Heart left ventricle (tissue), 13 donors: ENCODE results near the gene MYL7.

Experiments used
- POLR2A ChIP-seq, 2 donors: fragments of 450-650 bp; IDR thresholded peaks; one replicate each; pipeline ENCODE4 v1.6.1; 2017; ENCODE audit warnings: antibody characterized with exemption in 2 of 2, mild to moderate bottlenecking in 2 of 2, moderate library complexity in 2 of 2
- TF ChIP-seq, protein P1 (sequence below), 12 donors: fragments of 200-600 bp; sonication (generic) in 4 of 12; IDR thresholded peaks; one replicate each; pipeline versions ENCODE4 v1.5.0 to v1.8.0; 2018 to 2022; ENCODE audit warnings: antibody characterized with exemption in 12 of 12, mild to moderate bottlenecking in 5 of 12
- donor health status: ischemic (EF 13 %, LVEDD 7.1; RV severe dilation, severe dysfunction).
- donor health status: DM: no; HTN: yes; CAD: no.
- donor health status: DM: no; HTN: no; CAD: no.
- donor health status: ischemic (EF 25% LVEDD 6.9; RV normal size, moderate dysfunction).
- donor health status: ischemic (EF 25% LVEDD 5.7; RV mildly dilated, moderate dysfunction).
- donor health status: ischemic (EF 35%, LVEDD 5.7; RV mildly dilated, moderate dysfunction).
- donor health status: nonischemic (EF 11% LVEDD 7.7; RV severe dilation, severe dysfunction).
- donor health status: DM: yes; HTN: yes; CAD: no.
- donor health status: PGD.
- donor health status: ischemic (EF 29% LVEDD 5.4; RV normal size, mild dysfunction).
- donor health status: nonischemic (EF 23%, LVEDD 6.1; RV moderate dilation, normal function).

DNA sequence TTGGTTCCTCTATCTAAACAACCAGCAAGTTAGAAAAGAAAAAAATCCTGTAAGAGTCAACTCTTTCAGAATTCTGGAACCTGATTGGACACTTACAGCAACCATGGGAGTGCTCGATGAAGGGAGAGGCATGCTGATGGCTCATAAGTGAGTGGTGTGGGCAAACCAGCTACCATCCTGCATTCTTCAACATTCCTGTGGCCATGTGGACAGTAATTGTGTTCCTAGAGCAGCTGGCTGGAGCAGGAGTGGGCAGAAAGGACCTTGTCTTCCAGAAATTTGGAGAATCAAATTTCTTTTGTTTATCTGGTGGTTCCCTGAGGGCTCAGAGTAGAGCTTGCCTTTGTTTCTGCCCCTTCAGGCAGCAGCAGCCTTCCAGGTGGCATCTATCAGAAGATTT lies 22.5 kb upstream of the MYL7 start:
- TF ChIP-seq POLR2A (IDR thresholded peaks at IDR 0.05), result no peak
- TF ChIP-seq, protein P1, sequence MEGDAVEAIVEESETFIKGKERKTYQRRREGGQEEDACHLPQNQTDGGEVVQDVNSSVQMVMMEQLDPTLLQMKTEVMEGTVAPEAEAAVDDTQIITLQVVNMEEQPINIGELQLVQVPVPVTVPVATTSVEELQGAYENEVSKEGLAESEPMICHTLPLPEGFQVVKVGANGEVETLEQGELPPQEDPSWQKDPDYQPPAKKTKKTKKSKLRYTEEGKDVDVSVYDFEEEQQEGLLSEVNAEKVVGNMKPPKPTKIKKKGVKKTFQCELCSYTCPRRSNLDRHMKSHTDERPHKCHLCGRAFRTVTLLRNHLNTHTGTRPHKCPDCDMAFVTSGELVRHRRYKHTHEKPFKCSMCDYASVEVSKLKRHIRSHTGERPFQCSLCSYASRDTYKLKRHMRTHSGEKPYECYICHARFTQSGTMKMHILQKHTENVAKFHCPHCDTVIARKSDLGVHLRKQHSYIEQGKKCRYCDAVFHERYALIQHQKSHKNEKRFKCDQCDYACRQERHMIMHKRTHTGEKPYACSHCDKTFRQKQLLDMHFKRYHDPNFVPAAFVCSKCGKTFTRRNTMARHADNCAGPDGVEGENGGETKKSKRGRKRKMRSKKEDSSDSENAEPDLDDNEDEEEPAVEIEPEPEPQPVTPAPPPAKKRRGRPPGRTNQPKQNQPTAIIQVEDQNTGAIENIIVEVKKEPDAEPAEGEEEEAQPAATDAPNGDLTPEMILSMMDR (IDR thresholded peaks at IDR 0.05), result no peak
